Mesenchymal stem cell (in vitro differentiated cells and primary cell): ENCODE results near the gene AGAP5.
"Not testable (repeated sequence)": the region's sequence is repeated elsewhere in the genome, so short reads cannot be mapped to it uniquely, and the experiment has no call there.

Source experiments
- DNase-seq: peaks from one replicate; pipeline ENCODE4 v3.0.0-alpha.2; 2013
- H2AFZ ChIP-seq: one replicate; pipeline ENCODE4 v1.6.1; 2013; ENCODE audit warnings: low read depth, mild to moderate bottlenecking, control low read depth, inconsistent platforms, low read length, moderate library complexity
- H2AK5ac ChIP-seq: 2 replicates; pipeline ENCODE4 v1.6.1; 2013; ENCODE audit warnings: low read length, moderate library complexity, mild to moderate bottlenecking, inconsistent platforms; ENCODE audit not compliant: severe bottlenecking
- H2BK120ac ChIP-seq: one replicate; pipeline ENCODE4 v1.6.1; 2013; ENCODE audit warnings: low read depth, mild to moderate bottlenecking, inconsistent platforms, low read length, moderate library complexity
- H2BK12ac ChIP-seq, 2 experiments: one replicate each; pipeline ENCODE4 v1.6.1; 2013; ENCODE audit warnings: inconsistent platforms in 2 of 2, low read length in 2 of 2, mild to moderate bottlenecking in 2 of 2, moderate library complexity in 2 of 2, control low read depth in 1 of 2
- H2BK15ac ChIP-seq: one replicate; pipeline ENCODE4 v1.6.1; 2013; ENCODE audit warnings: mild to moderate bottlenecking, low read depth, inconsistent platforms; ENCODE audit not compliant: poor library complexity, severe bottlenecking
- H2BK5ac ChIP-seq: 2 replicates; pipeline ENCODE4 v1.6.1; 2013; ENCODE audit warnings: low read depth, mild to moderate bottlenecking, low read length, control low read depth, inconsistent platforms; ENCODE audit not compliant: poor library complexity, severe bottlenecking
- H3K14ac ChIP-seq, 2 experiments: one replicate each; pipeline ENCODE4 v1.6.1; 2013; ENCODE audit warnings: inconsistent platforms in 2 of 2, low read length in 2 of 2, control low read depth in 1 of 2, mild to moderate bottlenecking in 1 of 2, moderate library complexity in 1 of 2
- H3K18ac ChIP-seq, 2 experiments: one replicate each; pipeline ENCODE4 v1.6.1; 2013; ENCODE audit warnings: inconsistent platforms in 2 of 2, low read length in 2 of 2, control low read depth in 1 of 2, low read depth in 1 of 2, mild to moderate bottlenecking in 1 of 2
- H3K23ac ChIP-seq, 2 experiments: one replicate each; pipeline ENCODE4 v1.6.1; 2013; ENCODE audit warnings: inconsistent platforms in 2 of 2, low read length in 2 of 2, mild to moderate bottlenecking in 2 of 2, moderate library complexity in 2 of 2, control low read depth in 1 of 2
- H3K27ac ChIP-seq: 2 replicates; pipeline ENCODE4 v1.5.1; 2013; ENCODE audit warnings: mild to moderate bottlenecking, moderate library complexity, low read length, control low read depth, inconsistent platforms; ENCODE audit not compliant: poor library complexity, severe bottlenecking
- H3K27me3 ChIP-seq, 2 experiments: 2 replicates each; pipeline versions ENCODE4 v1.6.1 to v1.7.0; 2013; ENCODE audit warnings: low read length in 2 of 2, mild to moderate bottlenecking in 2 of 2, moderate library complexity in 2 of 2, control low read depth in 1 of 2, inconsistent platforms in 1 of 2; ENCODE audit not compliant: control insufficient read depth in 1 of 2, insufficient read depth in 1 of 2
- H3K36me3 ChIP-seq, 2 experiments: 2 replicates each; pipeline versions ENCODE4 v1.6.1 to v1.7.0; 2013; ENCODE audit warnings: low read length in 2 of 2, control low read depth in 1 of 2, inconsistent platforms in 1 of 2, low read depth in 1 of 2, mild to moderate bottlenecking in 1 of 2; ENCODE audit not compliant: insufficient read depth in 2 of 2, control insufficient read depth in 1 of 2
- H3K4ac ChIP-seq, 2 experiments: one replicate each; pipeline ENCODE4 v1.6.1; 2013; ENCODE audit warnings: inconsistent platforms in 2 of 2, low read length in 2 of 2, mild to moderate bottlenecking in 2 of 2, moderate library complexity in 2 of 2, control low read depth in 1 of 2, low read depth in 1 of 2
- H3K4me1 ChIP-seq: 2 replicates; pipeline ENCODE4 v1.6.1; 2013; ENCODE audit warnings: low read depth, low read length, control low read depth; ENCODE audit not compliant: control insufficient read depth, insufficient read depth
- H3K4me2 ChIP-seq: 2 replicates; pipeline ENCODE4 v1.6.1; 2013; ENCODE audit warnings: low read length, mild to moderate bottlenecking, inconsistent platforms; ENCODE audit not compliant: poor library complexity, severe bottlenecking
- H3K4me3 ChIP-seq, 2 experiments: 2 replicates each; pipeline versions ENCODE4 v1.5.1 to v1.7.0; 2013; ENCODE audit warnings: low read length in 2 of 2, mild to moderate bottlenecking in 2 of 2, control low read depth in 1 of 2, low read depth in 1 of 2; ENCODE audit not compliant: insufficient read depth in 1 of 2
- H3K79me1 ChIP-seq: replicated peaks from 2 replicates; pipeline ENCODE4 v1.6.1; 2013; ENCODE audit warnings: mild to moderate bottlenecking, control low read depth, low read length, inconsistent platforms; ENCODE audit not compliant: poor library complexity, severe bottlenecking
- H3K9ac ChIP-seq: 2 replicates; pipeline ENCODE4 v1.7.0; 2013; ENCODE audit warnings: mild to moderate bottlenecking, low read length, moderate library complexity
- H3K9me3 ChIP-seq: 2 replicates; pipeline ENCODE4 v1.7.0; 2013; ENCODE audit warnings: mild to moderate bottlenecking, low read length; ENCODE audit not compliant: control insufficient read depth
- H4K8ac ChIP-seq: one replicate; pipeline ENCODE4 v1.6.1; 2013; ENCODE audit warnings: inconsistent platforms, mild to moderate bottlenecking, low read length, moderate library complexity
- H4K91ac ChIP-seq: one replicate; pipeline ENCODE4 v1.6.1; 2013; ENCODE audit warnings: mild to moderate bottlenecking, low read length, inconsistent platforms
- WGBS: methylation state at CpG from one replicate; pipeline ENCODE4 v1.1.7; 2013; ENCODE audit warnings: mixed read lengths; 5-methylcytosine and 5-hydroxymethylcytosine counted together

AGAP5 gene

DNA sequence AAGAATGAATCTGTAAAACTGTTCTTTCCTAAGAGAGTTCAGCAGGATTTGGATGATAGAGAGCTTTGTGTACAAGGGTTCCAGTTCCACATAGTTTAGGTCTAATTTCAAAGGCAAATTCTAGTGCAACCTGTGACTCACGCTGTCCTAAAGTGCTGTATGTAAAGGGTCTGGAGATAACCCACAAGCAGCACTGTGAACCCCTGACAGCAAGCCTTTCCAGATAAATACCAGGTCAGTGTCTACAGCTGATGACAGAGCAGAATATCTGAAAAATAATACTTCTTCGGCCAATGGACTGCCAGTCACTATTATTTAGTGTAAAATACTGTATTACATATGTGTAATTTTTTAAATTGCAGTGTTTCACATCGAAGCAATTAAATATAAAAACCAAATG, 16.0 kb upstream of the AGAP5 start:
- H3K27me3 ChIP-seq, H3K79me1 ChIP-seq, H3K9me3 ChIP-seq, H2BK15ac ChIP-seq, H3K23ac ChIP-seq, H3K4me3 ChIP-seq, H2AK5ac ChIP-seq, H3K4ac ChIP-seq, H2AFZ ChIP-seq, H3K9ac ChIP-seq, H2BK120ac ChIP-seq, H3K18ac ChIP-seq, H2BK12ac ChIP-seq, H4K8ac ChIP-seq, H3K14ac ChIP-seq, H3K4me2 ChIP-seq, H3K4me1 ChIP-seq, H3K27ac ChIP-seq, H4K91ac ChIP-seq, H2BK5ac ChIP-seq: not testable (repeated sequence)
- peaks cover 9 to 41% of the 10 kb centered on the region in 2 experiments for H3K36me3 ChIP-seq
- peak; percentile 26 for DNase-seq
- WGBS, result 57% methylated on average over 1 of the region's 3 CpGs

DNA sequence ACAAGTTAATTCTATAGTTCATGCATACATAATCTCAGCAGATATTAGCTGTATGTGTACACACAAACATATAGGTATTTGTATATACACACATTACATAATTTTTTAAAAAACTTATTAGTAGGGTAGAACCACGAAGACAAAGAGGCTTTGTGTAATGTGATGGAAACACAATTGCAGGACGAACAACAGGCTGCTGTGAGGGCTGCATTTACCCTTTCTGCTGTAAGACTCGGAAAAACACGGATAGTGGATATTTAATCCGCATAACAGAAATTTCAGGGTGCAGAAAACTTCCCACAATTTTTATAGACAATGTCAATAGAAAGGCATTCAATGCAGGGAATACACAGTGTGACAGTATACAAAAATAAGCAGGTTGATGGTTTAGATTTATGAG, 13.8 kb upstream of the AGAP5 start:
- DNase-seq, H3K14ac ChIP-seq: not testable (repeated sequence)
- over 99% methylated on average over 5 of the region's 5 CpGs for WGBS

DNA sequence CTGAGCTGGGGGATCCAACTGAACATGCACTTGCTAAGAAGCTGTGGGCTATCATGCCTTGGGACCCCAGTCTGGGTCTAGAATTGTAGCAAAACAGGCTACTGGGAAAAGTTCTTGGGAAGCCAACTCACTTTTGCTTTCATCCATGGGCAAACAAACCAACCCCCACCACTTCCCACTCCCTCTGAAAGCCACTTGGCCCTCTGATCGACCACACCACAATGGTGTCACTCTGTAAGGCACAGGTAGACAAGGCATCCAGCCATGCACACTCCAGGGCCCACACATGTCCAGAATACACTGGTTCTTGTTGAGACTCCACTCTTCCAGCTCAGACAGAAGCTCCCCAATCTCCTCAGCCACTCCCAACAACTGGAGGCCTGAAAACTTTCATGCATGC, 10.2 kb upstream of the AGAP5 start:
- not testable (repeated sequence) for H2BK12ac ChIP-seq
- WGBS, result 100% methylated on average over 1 of the region's 1 CpG

More for the DNA sequence above, 13.8 kb upstream of the AGAP5 start:
- H3K36me3 ChIP-seq, result peaks cover 6 to 19% of the 10 kb centered on the region in 2 experiments
- not testable (repeated sequence) for H3K27me3 ChIP-seq, H2BK5ac ChIP-seq, H3K4me2 ChIP-seq, H3K4me3 ChIP-seq, H3K27ac ChIP-seq, H3K9ac ChIP-seq, H3K9me3 ChIP-seq, H2AK5ac ChIP-seq, H2AFZ ChIP-seq, H2BK120ac ChIP-seq, H4K91ac ChIP-seq, H3K4me1 ChIP-seq, H3K79me1 ChIP-seq, H3K18ac ChIP-seq, H2BK15ac ChIP-seq, H4K8ac ChIP-seq, H3K23ac ChIP-seq, H3K4ac ChIP-seq, H2BK12ac ChIP-seq

DNA sequence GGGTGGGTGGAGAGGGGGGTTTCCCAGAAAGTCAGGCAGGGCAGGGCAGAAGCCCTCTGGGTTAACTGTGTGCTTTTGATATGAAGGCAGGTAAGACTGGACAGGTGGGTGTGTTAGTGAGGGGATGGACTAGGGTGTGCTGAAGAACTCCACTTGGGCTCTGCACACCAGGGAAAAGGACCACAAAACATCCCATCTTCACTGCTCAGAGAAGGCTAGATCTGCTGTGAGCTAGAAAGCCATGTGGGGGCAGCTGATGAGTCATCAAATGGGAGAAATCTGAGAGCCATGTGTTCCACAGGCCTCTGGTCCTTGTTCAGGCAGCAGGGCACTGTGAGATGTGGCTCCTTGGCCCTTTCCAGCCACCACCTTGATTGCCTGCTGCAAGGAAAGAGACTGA, 9.7 kb upstream of the AGAP5 start:
- H3K9me3 ChIP-seq, H3K4me2 ChIP-seq, H3K36me3 ChIP-seq, DNase-seq, H3K4me1 ChIP-seq, H3K27ac ChIP-seq, H2BK5ac ChIP-seq, H2BK12ac ChIP-seq, H3K4me3 ChIP-seq, H2BK120ac ChIP-seq, H3K14ac ChIP-seq, H2AK5ac ChIP-seq, H4K8ac ChIP-seq, H2BK15ac ChIP-seq, H3K79me1 ChIP-seq, H3K4ac ChIP-seq, H3K23ac ChIP-seq, H4K91ac ChIP-seq, H3K18ac ChIP-seq, H2AFZ ChIP-seq, H3K9ac ChIP-seq, H3K27me3 ChIP-seq: not testable (repeated sequence)

More for the DNA sequence above, 10.2 kb upstream of the AGAP5 start:
- H3K27me3 ChIP-seq, H4K91ac ChIP-seq, H3K4me1 ChIP-seq, H3K23ac ChIP-seq, H4K8ac ChIP-seq, H3K4ac ChIP-seq, H3K18ac ChIP-seq, H2AK5ac ChIP-seq, H3K27ac ChIP-seq, DNase-seq, H2AFZ ChIP-seq, H3K9me3 ChIP-seq, H3K36me3 ChIP-seq, H3K4me3 ChIP-seq, H2BK15ac ChIP-seq, H2BK120ac ChIP-seq, H3K79me1 ChIP-seq, H3K4me2 ChIP-seq, H3K9ac ChIP-seq, H2BK5ac ChIP-seq: not testable (repeated sequence)
- peak overlapping the region in 1 of 2 experiments; percentile 81 for H3K14ac ChIP-seq
